HCT116 (cell line): ENCODE measurements around the gene CRTC1. TPM values are rescaled to one million over a fixed set of nuclear protein-coding genes. Genes with fewer than 3 reads are reported as not detected.

ENCODE experiments used
- ATAC-seq: fragments of 200-7000 bp; cut with Tn5 transposase; 2 replicates; pipeline ENCODE4 v1.9.1; 2020; ENCODE audit warnings: mild to moderate bottlenecking, moderate library complexity
- BruUV-seq: library from RNA; stranded (reverse); fragments of 400-500 nt; replicated peaks from 2 replicates; lab custom pipeline; 2021; lab: Mats Ljungman, UMichigan
- CTCF ChIA-PET: fragments of 300-600 bp; sonication (Branson Sonifier 250); formaldehyde crosslinking; loops from one replicate; lab custom pipeline; 2021; ENCODE audit warnings: antibody characterized with exemption; lab: Charles Lee
- POLR2A ChIA-PET: fragments of 300-600, 350-600 bp; sonication (Branson Sonifier 250); formaldehyde crosslinking; loops from one replicate; lab custom pipeline; 2021; ENCODE audit warnings: antibody characterized with exemption; lab: Charles Lee
- RAD21 ChIA-PET, 2 experiments: fragments of 300-600 bp; sonication (Branson Sonifier 250); formaldehyde crosslinking; loops; one replicate each; lab custom pipeline; 2023; ENCODE audit warnings: low total read pairs in 2 of 2; ENCODE audit not compliant: uncharacterized antibody in 2 of 2, unreplicated experiment in 2 of 2, low non-redundant PET in 1 of 2; lab: Charles Lee
- DNase-seq: peaks from one replicate; pipeline ENCODE4 v3.0.0-alpha.2; 2010; ENCODE audit warnings: low read depth, low spot score
- H2AFZ ChIP-seq: fragments of 200-600 bp; shearing (Covaris generic), sonication (generic); 2 replicates; pipeline ENCODE4 v1.6.1; 2017; ENCODE audit warnings: low read depth, mixed run types, mixed read lengths, antibody characterized with exemption, low read length; ENCODE audit not compliant: poor library complexity, severe bottlenecking
- H3K27ac ChIP-seq: 2 replicates; pipeline ENCODE4 v1.5.1; 2012; ENCODE audit warnings: low read depth, low read length
- H3K27me3 ChIP-seq: fragments of 200-600 bp; sonication (generic); 2 replicates; pipeline ENCODE4 v1.6.1; 2016; ENCODE audit warnings: mixed run types, low read length, mixed read lengths; ENCODE audit not compliant: insufficient read depth
- H3K36me3 ChIP-seq, 2 experiments: fragments of 200-500 bp in 1 of 2; fragments of 200-600 bp in 1 of 2; sonication (Bioruptor generic) in 1 of 2; sonication (generic) in 1 of 2; 2 replicates each; pipeline versions ENCODE4 v1.5.1 to v1.6.1; 2014 to 2016; ENCODE audit warnings: low read length in 2 of 2, inconsistent platforms in 1 of 2, mixed read lengths in 1 of 2, mixed run types in 1 of 2; ENCODE audit not compliant: insufficient read depth in 2 of 2, control insufficient read depth in 1 of 2
- H3K4me1 ChIP-seq, 2 experiments: fragments of 200-600 bp in 1 of 2; sonication (generic) in 1 of 2; 2 replicates each; pipeline versions ENCODE4 v1.5.1 to v1.6.1; 2012 to 2017; ENCODE audit warnings: low read length in 2 of 2, inconsistent platforms in 1 of 2, mild to moderate bottlenecking in 1 of 2, mixed read lengths in 1 of 2, mixed run types in 1 of 2, moderate library complexity in 1 of 2; ENCODE audit not compliant: insufficient read depth in 2 of 2, control insufficient read depth in 1 of 2
- H3K4me2 ChIP-seq: fragments of 200-600 bp; sonication (generic); 2 replicates; pipeline ENCODE4 v1.6.1; 2017; ENCODE audit warnings: mixed run types, low read length, mixed read lengths
- H3K4me3 ChIP-seq, 2 experiments: fragments of 200-600 bp in 1 of 2; sonication (generic) in 1 of 2; replicated peaks in 1 of 2; 2 replicates each; pipeline ENCODE4 v1.5.1; 2011 to 2016; ENCODE audit warnings: low read length in 2 of 2, control low read depth in 1 of 2, low read depth in 1 of 2, mild to moderate bottlenecking in 1 of 2, mixed read lengths in 1 of 2, mixed run types in 1 of 2
- H3K79me2 ChIP-seq: fragments of 200-600 bp; sonication (generic); 2 replicates; pipeline ENCODE4 v1.6.1; 2017; ENCODE audit warnings: mild to moderate bottlenecking, mixed run types, low read length, moderate library complexity, mixed read lengths; ENCODE audit not compliant: insufficient read depth
- H3K9ac ChIP-seq: fragments of 200-600 bp; sonication (generic); 2 replicates; pipeline ENCODE4 v1.6.1; 2016; ENCODE audit warnings: low read length, mixed read lengths
- H3K9me2 ChIP-seq: fragments of 200-600 bp; sonication (generic), shearing (Covaris generic); 2 replicates; pipeline ENCODE4 v1.6.1; 2017; ENCODE audit warnings: mixed run types, mild to moderate bottlenecking, moderate library complexity; ENCODE audit not compliant: insufficient read depth
- H3K9me3 ChIP-seq, 2 experiments: fragments of 200-500 bp in 1 of 2; fragments of 200-600 bp in 1 of 2; sonication (Bioruptor generic) in 1 of 2; sonication (generic) in 1 of 2; 2 replicates each; pipeline ENCODE4 v1.6.1; 2014 to 2017; ENCODE audit warnings: low read length in 2 of 2, mixed read lengths in 2 of 2, inconsistent platforms in 1 of 2, low read depth in 1 of 2, mild to moderate bottlenecking in 1 of 2, mixed run types in 1 of 2, moderate library complexity in 1 of 2; ENCODE audit not compliant: control insufficient read depth in 1 of 2, insufficient read depth in 1 of 2
- H4K20me1 ChIP-seq: fragments of 200-600 bp; sonication (generic), shearing (Covaris generic); 2 replicates; pipeline ENCODE4 v1.6.1; 2017; ENCODE audit warnings: mixed run types, mild to moderate bottlenecking, moderate library complexity; ENCODE audit not compliant: insufficient read depth
- EZH2 ChIP-seq: fragments of 200-600 bp; sonication (generic); IDR thresholded peaks from 2 replicates; pipeline ENCODE4 v1.6.1; 2017; ENCODE audit warnings: antibody characterized with exemption, mixed run types
- FOSL1 ChIP-seq: IDR thresholded peaks from 2 replicates; pipeline ENCODE4 v1.6.1; 2012; ENCODE audit warnings: low read depth
- POLR2A ChIP-seq: IDR thresholded peaks from 2 replicates; pipeline ENCODE4 v1.7.0; 2011; ENCODE audit warnings: borderline replicate concordance; ENCODE audit not compliant: insufficient read depth, insufficient read length; ENCODE audit errors: extremely low read depth
- RAD21 ChIP-seq: IDR thresholded peaks from 2 replicates; pipeline ENCODE4 v1.6.1; 2012; ENCODE audit warnings: low read depth, mild to moderate bottlenecking
- REST ChIP-seq: IDR thresholded peaks from 2 replicates; pipeline ENCODE4 v1.6.1; 2012; ENCODE audit warnings: low read depth
- SP1 ChIP-seq: IDR thresholded peaks from 2 replicates; pipeline ENCODE4 v1.6.1; 2012; ENCODE audit warnings: low read depth
- intact Hi-C: fragments of 100-400 bp; cut with micrococcal nuclease; formaldehyde crosslinking; loops from 2 replicates; pipeline ENCODE4 v1.10.0; 2022
- total RNA-seq: library from RNA; stranded (reverse); gene quantifications from one replicate; pipeline ENCODE4 v1.2.1, GENCODE V29; 2021; ENCODE audit not compliant: unreplicated experiment
- TF ChIP-seq, protein P1 (sequence below): IDR thresholded peaks from 2 replicates; pipeline ENCODE4 v1.6.1; 2012

CRTC1 gene
- total RNA-seq, 1 experiment from 2014 or later, result 14.9 TPM

GRCh38 chr19:18710996-18711751, 27.7 kb downstream of the CRTC1 start:
- no peaks in the 10 kb centered on the region for H3K9me3 ChIP-seq
- ChIA-PET POLR2A (no interaction called here), CTCF (no interaction called here)
- H3K27ac ChIP-seq, result no peak overlapping the region
- no peaks in the 10 kb centered on the region for H3K36me3 ChIP-seq
- no peak overlapping the region for H3K9ac ChIP-seq
- TF ChIP-seq FOSL1 (no peak), SP1 (no peak), REST (no peak), EZH2 (no peak), POLR2A (no peak), RAD21 (no peak)
- TF ChIP-seq, protein P1, sequence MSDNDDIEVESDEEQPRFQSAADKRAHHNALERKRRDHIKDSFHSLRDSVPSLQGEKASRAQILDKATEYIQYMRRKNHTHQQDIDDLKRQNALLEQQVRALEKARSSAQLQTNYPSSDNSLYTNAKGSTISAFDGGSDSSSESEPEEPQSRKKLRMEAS, result no peak
- TF ChIP-seq, all 23 proteins: peak for 0
- intact Hi-C loops, result no loop called here
- Histone ChIP-seq H3K27me3 (no peaks in the 10 kb centered on the region), H4K20me1 (no peaks in the 10 kb centered on the region), H2AFZ (no peak overlapping the region), H3K4me1 (no peaks in the 10 kb centered on the region), H3K4me3 (no peak overlapping the region), H3K9me2 (no peaks in the 10 kb centered on the region; the same call in 1 of the 2 replicates), H3K4me2 (no peak overlapping the region), H3K79me2 (peaks cover 13% of the 10 kb centered on the region; the same call in 1 of the 2 replicates)
- DNase-seq (no peak), ATAC-seq (no peak)
- no TSS peak for BruUV-seq
- RAD21 ChIA-PET, result no interaction called here
